T-cell (primary cell): Measurements from ENCODE around the gene FMN2. TPM values are rescaled to one million over a fixed set of nuclear protein-coding genes. Genes with fewer than 3 reads are reported as not detected.

Source experiments
- ATAC-seq, 4 experiments: fragments of 200-7000 bp in 3 of 4; fragments of 150-1000 bp in 1 of 4; cut with Tn5 transposase; replicated peaks in 1 of 4; 1 replicate in 3 of 4; 2 replicates in 1 of 4; pipeline ENCODE4 v1.10.0; 2021; ENCODE audit warnings: moderate library complexity in 3 of 4, mild to moderate bottlenecking in 2 of 4, moderate number of reproducible peaks in 1 of 4
- CTCF ChIA-PET, 2 donors: fragments of 300-600 bp; sonication (Branson Sonifier 250); formaldehyde crosslinking; loops; one replicate each; lab custom pipeline; 2022; ENCODE audit warnings: antibody characterized with exemption in 2 of 2; lab: Charles Lee
- POLR2A ChIA-PET, 2 donors: fragments of 300-600 bp; sonication (Branson Sonifier 250); formaldehyde crosslinking; loops; one replicate each; lab custom pipeline; 2022; ENCODE audit warnings: antibody characterized with exemption in 2 of 2; lab: Charles Lee
- DNase-seq, 35 experiments: peaks; one replicate each; pipeline versions ENCODE4 v3.0.0 to v3.0.0-alpha.2; 2013 to 2023
- H3K27ac ChIP-seq: one replicate; pipeline ENCODE4 v1.5.1; 2013; ENCODE audit warnings: low read length
- H3K27me3 ChIP-seq, 2 experiments: replicated peaks in 1 of 2; 1 replicate in 1 of 2; 2 replicates in 1 of 2; pipeline versions ENCODE4 v1.6.1 to v1.7.0; 2013; ENCODE audit warnings: low read length in 1 of 2, mixed read lengths in 1 of 2; ENCODE audit not compliant: control insufficient read depth in 2 of 2, insufficient read depth in 2 of 2; ENCODE audit errors: extremely low read depth in 1 of 2
- H3K36me3 ChIP-seq, 2 donors: 1 replicate in 1 of 2; 2 replicates in 1 of 2; pipeline versions ENCODE4 v1.6.1 to v1.7.0; 2013; ENCODE audit warnings: low read length in 1 of 2; ENCODE audit not compliant: control insufficient read depth in 2 of 2, insufficient read depth in 1 of 2; ENCODE audit errors: extremely low read depth in 1 of 2
- H3K4me1 ChIP-seq, 2 experiments: 1 replicate in 1 of 2; 2 replicates in 1 of 2; pipeline versions ENCODE4 v1.6.1 to v1.7.0; 2013; ENCODE audit warnings: low read length in 2 of 2, mixed read lengths in 1 of 2; ENCODE audit not compliant: insufficient read depth in 2 of 2, control insufficient read depth in 1 of 2; ENCODE audit errors: extremely low read depth in 1 of 2
- H3K4me3 ChIP-seq, 2 donors: 1 replicate in 1 of 2; 2 replicates in 1 of 2; pipeline versions ENCODE4 v1.5.1 to v1.7.0; 2013; ENCODE audit warnings: mild to moderate bottlenecking in 2 of 2, low read length in 1 of 2, moderate library complexity in 1 of 2; ENCODE audit not compliant: control insufficient read depth in 1 of 2; ENCODE audit errors: extremely low read depth in 1 of 2
- H3K9me3 ChIP-seq: 2 replicates; pipeline ENCODE4 v1.7.0; 2013
- H3K27ac Mint-ChIP-seq, 2 donors: one replicate each; pipeline ENCODE4 v1.8.0; 2020 to 2021; ENCODE audit warnings: mild to moderate bottlenecking in 2 of 2, mixed read lengths in 2 of 2
- H3K27me3 Mint-ChIP-seq, 2 donors: one replicate each; pipeline ENCODE4 v1.8.0; 2021 to 2022; ENCODE audit warnings: mixed read lengths in 2 of 2
- H3K36me3 Mint-ChIP-seq: one replicate; pipeline ENCODE4 v1.8.0; 2021; ENCODE audit warnings: mixed read lengths
- H3K4me1 Mint-ChIP-seq, 3 donors: one replicate each; pipeline ENCODE4 v1.8.0; 2020 to 2022; ENCODE audit warnings: mixed read lengths in 3 of 3, mild to moderate bottlenecking in 1 of 3
- H3K4me3 Mint-ChIP-seq, 3 donors: one replicate each; pipeline ENCODE4 v1.8.0; 2020 to 2022; ENCODE audit warnings: mild to moderate bottlenecking in 3 of 3, mixed read lengths in 3 of 3, moderate library complexity in 3 of 3
- H3K9me3 Mint-ChIP-seq, 3 donors: one replicate each; pipeline ENCODE4 v1.8.0; 2020 to 2022; ENCODE audit warnings: mixed read lengths in 3 of 3
- WGBS: methylation state at CpG from one replicate; pipeline ENCODE4 v1.1.5; 2013; ENCODE audit warnings: missing lambda C conversion rate; ENCODE audit not compliant: insufficient coverage; 5-methylcytosine and 5-hydroxymethylcytosine counted together
- total RNA-seq, 35 experiments: library from RNA in 6 of 35; stranded (reverse) in 6 of 35; fragments of 120-200 nt in 1 of 35; gene quantifications; one replicate each; pipeline versions ENCODE4 v1.2.1 to v1.2.4 and lab custom pipeline; 2013 to 2026

The FMN2 gene
- total RNA-seq, 5 donors from 2014 or later (not counting 1 experiment from before 2014, with no cell fraction given): not detected

DNA sequence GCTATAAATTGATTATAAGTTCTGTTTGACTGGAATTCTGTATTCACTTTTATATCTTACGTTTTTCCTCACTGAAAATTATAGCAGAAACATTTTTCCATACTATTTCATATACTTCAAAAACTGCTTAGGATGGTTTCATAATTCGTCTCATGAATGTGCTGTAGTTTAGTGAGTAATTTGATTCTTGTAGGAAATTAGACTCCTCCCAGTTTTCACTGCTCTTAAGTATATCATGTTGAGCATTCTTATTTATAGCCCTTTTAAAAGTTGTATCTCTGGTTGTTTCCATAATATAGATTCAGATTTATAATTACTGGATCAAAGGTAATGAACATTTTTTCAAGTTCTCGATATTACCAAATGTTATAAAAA, 250.6 kb downstream of the FMN2 start:
- WGBS: no CpG with 5 or more reads among the region's 3 CpGs
- ATAC-seq (no peak), DNase-seq (no peak)
- H3K27me3 ChIP-seq: no peaks in the 10 kb centered on the region
- H3K4me1 ChIP-seq: no peaks in the 10 kb centered on the region
- no peaks in the 10 kb centered on the region for H3K36me3 ChIP-seq
- Mint-ChIP-seq H3K36me3 (no peaks in the 10 kb centered on the region), H3K27me3 (no peaks in the 10 kb centered on the region), H3K4me3 (no peak overlapping the region), H3K9me3 (peaks cover 0 to 3% (median 0%) of the 10 kb centered on the region in 3 donors), H3K27ac (no peak overlapping the region), H3K4me1 (no peaks in the 10 kb centered on the region)
- no peaks in the 10 kb centered on the region for H3K9me3 ChIP-seq
- ChIA-PET POLR2A (no interaction called here), CTCF (no interaction called here)
- H3K4me3 ChIP-seq: no peak overlapping the region
- H3K27ac ChIP-seq: no peak overlapping the region

DNA sequence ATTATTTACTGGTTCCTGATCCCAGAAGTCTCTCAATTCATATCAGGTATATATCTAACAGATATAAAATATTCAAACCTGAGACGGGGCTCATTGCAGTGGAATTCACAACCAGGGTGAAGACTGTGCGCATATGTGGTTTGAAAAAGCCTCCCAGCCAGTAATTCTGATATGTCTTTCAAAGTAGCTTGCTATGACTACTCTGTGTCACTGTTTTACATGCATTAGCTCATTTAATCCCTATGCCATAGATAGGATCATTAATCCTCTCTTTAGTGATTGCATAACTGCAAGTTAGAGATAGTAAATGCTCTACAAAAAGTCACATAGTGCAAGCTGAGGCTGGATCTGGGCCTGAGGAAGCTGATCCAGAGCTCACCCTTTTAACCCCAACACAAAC, 251.4 kb downstream of the FMN2 start:
- Histone ChIP-seq H3K9me3 (no peaks in the 10 kb centered on the region), H3K27me3 (no peaks in the 10 kb centered on the region), H3K27ac (no peak overlapping the region), H3K4me1 (no peaks in the 10 kb centered on the region), H3K4me3 (no peak overlapping the region), H3K36me3 (no peaks in the 10 kb centered on the region)
- POLR2A ChIA-PET: no interaction called here
- DNase-seq: no peak
- no peaks in the 10 kb centered on the region for H3K27me3 Mint-ChIP-seq
- H3K36me3 Mint-ChIP-seq: no peaks in the 10 kb centered on the region
- peaks cover 0 to 4% (median 0%) of the 10 kb centered on the region in 3 donors for H3K9me3 Mint-ChIP-seq
- CTCF ChIA-PET: no interaction called here
- H3K27ac Mint-ChIP-seq: no peak overlapping the region
- WGBS: no CpG with 5 or more reads among the region's 2 CpGs
- no peak for ATAC-seq
- no peaks in the 10 kb centered on the region for H3K4me1 Mint-ChIP-seq
- H3K4me3 Mint-ChIP-seq: no peak overlapping the region

DNA sequence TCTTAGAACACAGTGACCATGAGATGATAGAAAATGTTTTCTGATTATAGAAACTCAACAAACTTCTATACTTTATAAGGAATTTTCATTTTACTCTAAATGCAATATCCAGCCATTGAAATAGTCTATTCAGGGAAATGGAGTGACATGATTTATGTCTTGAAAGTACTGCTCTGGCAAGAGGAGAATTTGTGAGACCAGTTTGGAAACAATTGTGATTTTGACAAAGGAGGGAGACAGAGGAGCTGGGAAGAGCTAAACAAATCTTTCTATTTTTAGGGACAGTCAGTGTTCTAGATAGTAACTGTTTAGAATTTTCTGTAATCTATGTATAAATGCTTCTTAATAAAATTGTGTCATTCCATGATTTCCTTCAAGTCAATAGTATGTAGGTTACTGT, 252.3 kb downstream of the FMN2 start:
- POLR2A ChIA-PET: interaction anchor here in 1 of 2 donors (0.5 kb wide), 1 partner anchor 568 kb away, joined by 5 read pairs; no protein-coding TSS in a partner anchor
- Histone ChIP-seq H3K36me3 (no peaks in the 10 kb centered on the region), H3K9me3 (no peaks in the 10 kb centered on the region), H3K27ac (no peak overlapping the region), H3K4me1 (no peaks in the 10 kb centered on the region), H3K4me3 (no peak overlapping the region), H3K27me3 (no peaks in the 10 kb centered on the region)
- no peaks in the 10 kb centered on the region for H3K36me3 Mint-ChIP-seq
- DNase-seq (no peak), ATAC-seq (no peak)
- no peaks in the 10 kb centered on the region for H3K27me3 Mint-ChIP-seq
- no peak overlapping the region for H3K4me3 Mint-ChIP-seq
- H3K27ac Mint-ChIP-seq: no peak overlapping the region
- CTCF ChIA-PET: no interaction called here
- no peaks in the 10 kb centered on the region for H3K4me1 Mint-ChIP-seq
- peaks cover 0 to 7% (median 0%) of the 10 kb centered on the region in 3 donors for H3K9me3 Mint-ChIP-seq

DNA sequence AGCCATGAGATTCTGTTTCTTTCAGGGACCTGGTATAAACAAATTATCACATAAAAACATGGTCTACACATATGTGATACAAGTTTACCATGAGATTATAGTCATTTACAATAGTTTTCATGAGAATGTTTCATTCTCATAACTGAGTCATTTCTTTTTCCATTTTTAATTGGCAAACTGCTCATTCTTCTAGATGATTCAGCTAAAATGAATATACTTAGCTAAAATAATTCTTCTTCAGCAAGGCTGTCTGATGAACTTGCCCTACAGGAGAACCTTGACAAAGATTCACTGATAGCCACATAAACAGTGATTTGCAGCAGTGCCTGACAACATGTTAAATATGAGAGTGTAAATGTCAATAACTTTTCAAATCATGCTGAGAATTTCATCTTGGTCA, 253.2 kb downstream of the FMN2 start:
- no peaks in the 10 kb centered on the region for H3K27me3 ChIP-seq
- H3K4me1 ChIP-seq: no peaks in the 10 kb centered on the region
- Mint-ChIP-seq H3K4me1 (no peaks in the 10 kb centered on the region), H3K9me3 (peaks cover 0 to 7% (median 0%) of the 10 kb centered on the region in 3 donors), H3K27ac (no peak overlapping the region), H3K4me3 (no peak overlapping the region), H3K27me3 (no peaks in the 10 kb centered on the region), H3K36me3 (no peaks in the 10 kb centered on the region)
- no peaks in the 10 kb centered on the region for H3K9me3 ChIP-seq
- CTCF ChIA-PET: no interaction called here
- DNase-seq (no peak), ATAC-seq (no peak)
- H3K4me3 ChIP-seq: no peak overlapping the region
- no peak overlapping the region for H3K27ac ChIP-seq
- no peaks in the 10 kb centered on the region for H3K36me3 ChIP-seq
- POLR2A ChIA-PET: no interaction called here

DNA sequence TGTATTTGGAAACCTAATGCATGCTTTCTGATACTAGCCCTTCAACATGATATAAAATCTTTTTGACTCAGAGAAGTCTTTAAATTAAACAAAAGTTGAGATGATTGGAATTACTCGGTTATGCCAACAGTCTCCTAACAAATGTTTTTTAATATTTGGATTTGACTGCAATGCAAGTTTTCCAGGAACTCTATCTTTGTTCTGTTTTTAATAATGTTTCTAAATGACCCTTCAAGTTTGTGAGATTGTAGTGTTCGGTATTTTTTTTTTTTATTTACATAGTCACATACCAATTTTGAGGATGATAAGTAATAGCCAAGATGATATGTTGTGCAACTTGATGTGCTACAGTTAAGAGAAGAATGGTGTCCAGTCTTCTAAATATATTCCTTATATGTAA, 258.0 kb downstream of the FMN2 start:
- H3K27ac Mint-ChIP-seq: no peak overlapping the region
- Histone ChIP-seq H3K4me3 (no peak overlapping the region), H3K36me3 (no peaks in the 10 kb centered on the region), H3K27me3 (no peaks in the 10 kb centered on the region), H3K27ac (no peak overlapping the region), H3K4me1 (no peaks in the 10 kb centered on the region), H3K9me3 (peaks cover 2% of the 10 kb centered on the region)
- no peaks in the 10 kb centered on the region for H3K27me3 Mint-ChIP-seq
- CTCF ChIA-PET: no interaction called here
- ATAC-seq (no peak), DNase-seq (no peak)
- no peaks in the 10 kb centered on the region for H3K36me3 Mint-ChIP-seq
- H3K9me3 Mint-ChIP-seq: peaks cover 3 to 24% (median 9%) of the 10 kb centered on the region in 3 donors
- H3K4me1 Mint-ChIP-seq: no peaks in the 10 kb centered on the region
- H3K4me3 Mint-ChIP-seq: no peak overlapping the region
- POLR2A ChIA-PET: no interaction called here
- no CpG with 5 or more reads among the region's 2 CpGs for WGBS

DNA sequence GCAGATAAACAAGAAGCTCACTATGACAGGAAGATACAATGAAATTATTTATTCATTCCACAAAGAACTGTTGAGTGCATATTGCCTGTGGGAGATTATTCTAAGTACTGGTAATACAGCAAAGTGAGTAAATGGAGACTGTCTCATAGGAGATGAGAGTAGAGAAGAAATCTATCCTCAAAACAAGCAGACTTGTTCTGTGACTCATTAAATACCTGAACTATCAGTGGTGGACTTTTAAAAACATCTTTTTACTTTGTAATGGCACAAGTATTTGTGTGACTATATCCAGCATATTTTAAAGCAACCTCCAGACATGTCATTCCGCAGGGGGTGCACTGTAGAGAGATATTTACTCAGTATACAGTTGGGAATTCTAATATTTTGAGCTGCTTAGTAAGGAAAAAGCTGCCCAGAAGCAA, 259.2 kb downstream of the FMN2 start:
- Histone ChIP-seq H3K27ac (no peak overlapping the region), H3K4me3 (no peak overlapping the region), H3K4me1 (no peaks in the 10 kb centered on the region), H3K27me3 (no peaks in the 10 kb centered on the region), H3K9me3 (peaks cover 2% of the 10 kb centered on the region), H3K36me3 (no peaks in the 10 kb centered on the region)
- H3K4me3 Mint-ChIP-seq: no peak overlapping the region
- POLR2A ChIA-PET: no interaction called here
- no peak for DNase-seq
- no peak overlapping the region for H3K27ac Mint-ChIP-seq
- H3K4me1 Mint-ChIP-seq: no peaks in the 10 kb centered on the region
- no peaks in the 10 kb centered on the region for H3K36me3 Mint-ChIP-seq
- H3K27me3 Mint-ChIP-seq: no peaks in the 10 kb centered on the region
- WGBS: no CpG with 5 or more reads among the region's 1 CpG
- CTCF ChIA-PET: no interaction called here
- no peak for ATAC-seq
- H3K9me3 Mint-ChIP-seq: peaks cover 3 to 24% (median 9%) of the 10 kb centered on the region in 3 donors

DNA sequence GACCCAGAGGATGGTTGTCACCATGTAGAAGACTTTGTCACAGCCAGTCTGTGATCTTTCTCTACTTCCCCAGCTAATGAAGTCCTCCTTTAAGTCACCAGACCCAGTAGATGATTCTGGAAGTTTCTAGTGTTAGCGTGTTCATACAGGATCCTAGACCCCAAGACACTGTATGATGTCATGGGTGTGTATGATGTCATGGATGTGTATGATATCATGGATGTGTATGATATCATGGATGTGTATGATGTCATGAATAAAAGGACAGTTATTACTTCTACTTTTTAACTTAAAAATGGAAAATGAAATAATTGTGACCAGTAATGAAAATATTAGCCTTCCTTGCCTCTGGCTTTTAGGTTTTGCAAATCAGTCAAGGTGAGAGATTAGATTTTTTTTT, 260.0 kb downstream of the FMN2 start:
- no peak overlapping the region for H3K27ac ChIP-seq
- Mint-ChIP-seq H3K27ac (no peak overlapping the region), H3K27me3 (no peaks in the 10 kb centered on the region), H3K4me1 (no peaks in the 10 kb centered on the region), H3K36me3 (no peaks in the 10 kb centered on the region), H3K4me3 (no peak overlapping the region), H3K9me3 (peaks cover 3 to 24% (median 9%) of the 10 kb centered on the region in 3 donors)
- no CpG with 5 or more reads among the region's 1 CpG for WGBS
- H3K36me3 ChIP-seq: no peaks in the 10 kb centered on the region
- ATAC-seq (no peak), DNase-seq (no peak)
- no peak overlapping the region for H3K4me3 ChIP-seq
- POLR2A ChIA-PET: no interaction called here
- H3K4me1 ChIP-seq: no peaks in the 10 kb centered on the region
- peaks cover 2% of the 10 kb centered on the region for H3K9me3 ChIP-seq
- CTCF ChIA-PET: no interaction called here
- no peaks in the 10 kb centered on the region for H3K27me3 ChIP-seq
